ENCODE measurements around the gene CMTM6.

CMTM6 gene

GRCh38 chr3:32455609-32456428 is 46.8 kb downstream of the CMTM6 start:
- H2AFZ ChIP-seq (ENCODE audit: low read length): no peak overlapping the region
- no peaks in the 10 kb centered on the region for H3K9me3 ChIP-seq (ENCODE audit: insufficient read depth, low read depth, low read length)
- H3F3A ChIP-seq (ENCODE audit: low read depth): 0 out of 2 replicates have a peak, but pooled peaks cover 8% of the 10 kb centered on the region
- peaks cover 45% of the 10 kb centered on the region for H3K4me1 ChIP-seq (ENCODE audit: insufficient read depth, low read length, poor library complexity, severe bottlenecking)
- TF ChIP-seq CTCF (conservative IDR thresholded peaks at IDR 0.05; ENCODE audit: low read length) (no peak), EZH2phosphoT487 (IDR thresholded peaks at IDR 0.05; ENCODE audit: borderline replicate concordance) (no peak)
- H3K79me2 ChIP-seq (ENCODE audit: insufficient read depth, low read length): no peaks in the 10 kb centered on the region
- H3K4me3 ChIP-seq (ENCODE audit: low read length, poor library complexity, severe bottlenecking): no peak overlapping the region
- no peaks in the 10 kb centered on the region for H3K9me2 ChIP-seq (replicated peaks; ENCODE audit: low read depth, low read length)
- H3K27me3 ChIP-seq (ENCODE audit: insufficient read depth, low read length, poor library complexity, severe bottlenecking): no peaks in the 10 kb centered on the region
- H3K36me3 ChIP-seq (ENCODE audit: insufficient read depth, low read length): peaks cover 16% of the 10 kb centered on the region; the same call in 1 of the 2 replicates
- no peak overlapping the region for H3K4me2 ChIP-seq (ENCODE audit: low read depth, low read length, poor library complexity, severe bottlenecking)
- H4K20me1 ChIP-seq (ENCODE audit: insufficient read depth, low read length, poor library complexity, severe bottlenecking): no peaks in the 10 kb centered on the region
- H3K9ac ChIP-seq (ENCODE audit: low read depth, low read length, poor library complexity, severe bottlenecking): peak overlapping the region; percentile 25

GRCh38 chr3:32454731-32455608 is 47.7 kb downstream of the CMTM6 start:
- Histone ChIP-seq H3K4me3 (ENCODE audit: low read length, poor library complexity, severe bottlenecking) (no peak overlapping the region), H3K79me2 (ENCODE audit: insufficient read depth, low read length) (no peaks in the 10 kb centered on the region), H3K9me2 (replicated peaks; ENCODE audit: low read depth, low read length) (no peaks in the 10 kb centered on the region), H3K4me2 (ENCODE audit: low read depth, low read length, poor library complexity, severe bottlenecking) (no peak overlapping the region), H3F3A (ENCODE audit: low read depth) (0 out of 2 replicates have a peak, but pooled peaks cover 3% of the 10 kb centered on the region), H3K36me3 (ENCODE audit: insufficient read depth, low read length) (peaks cover 20% of the 10 kb centered on the region; the same call in 1 of the 2 replicates), H3K9me3 (ENCODE audit: insufficient read depth, low read depth, low read length) (no peaks in the 10 kb centered on the region), H2AFZ (ENCODE audit: low read length) (no peak overlapping the region), H4K20me1 (ENCODE audit: insufficient read depth, low read length, poor library complexity, severe bottlenecking) (no peaks in the 10 kb centered on the region), H3K9ac (ENCODE audit: low read depth, low read length, poor library complexity, severe bottlenecking) (no peak overlapping the region), H3K4me1 (ENCODE audit: insufficient read depth, low read length, poor library complexity, severe bottlenecking) (peaks cover 37% of the 10 kb centered on the region), H3K27me3 (ENCODE audit: insufficient read depth, low read length, poor library complexity, severe bottlenecking) (no peaks in the 10 kb centered on the region)
- TF ChIP-seq CTCF (conservative IDR thresholded peaks at IDR 0.05; ENCODE audit: low read length) (no peak), EZH2phosphoT487 (IDR thresholded peaks at IDR 0.05; ENCODE audit: borderline replicate concordance) (no peak)

- no peaks in the 10 kb centered on the region for H3K79me2 ChIP-seq (ENCODE audit: insufficient read depth, low read length)
- H3K27me3 ChIP-seq (ENCODE audit: insufficient read depth, low read length, poor library complexity, severe bottlenecking): no peaks in the 10 kb centered on the region
- no peak for TF ChIP-seq EZH2phosphoT487 (IDR thresholded peaks at IDR 0.05; ENCODE audit: borderline replicate concordance)
- TF ChIP-seq CTCF (conservative IDR thresholded peaks at IDR 0.05; ENCODE audit: low read length): no peak
- no peaks in the 10 kb centered on the region for H3K9me2 ChIP-seq (replicated peaks; ENCODE audit: low read depth, low read length)
- no peak overlapping the region for H2AFZ ChIP-seq (ENCODE audit: low read length)
- no peak overlapping the region for H3K4me3 ChIP-seq (ENCODE audit: low read length, poor library complexity, severe bottlenecking)
- no peak overlapping the region for H3K9ac ChIP-seq (ENCODE audit: low read depth, low read length, poor library complexity, severe bottlenecking)
- H3F3A ChIP-seq (ENCODE audit: low read depth): no peaks in the 10 kb centered on the region
- peaks cover 28% of the 10 kb centered on the region for H3K4me1 ChIP-seq (ENCODE audit: insufficient read depth, low read length, poor library complexity, severe bottlenecking)
- peaks cover 26% of the 10 kb centered on the region; the same call in 1 of the 2 replicates for H3K36me3 ChIP-seq (ENCODE audit: insufficient read depth, low read length)
- no peak overlapping the region for H3K4me2 ChIP-seq (ENCODE audit: low read depth, low read length, poor library complexity, severe bottlenecking)
- no peaks in the 10 kb centered on the region for H4K20me1 ChIP-seq (ENCODE audit: insufficient read depth, low read length, poor library complexity, severe bottlenecking)
- H3K9me3 ChIP-seq (ENCODE audit: insufficient read depth, low read depth, low read length): no peaks in the 10 kb centered on the region
Measured at GRCh38 chr3:32454111-32454510, 48.5 kb downstream of the CMTM6 start.
